Measurements from ENCODE around the gene MECP2.

The MECP2 gene

GRCh38 chrX:154056770-154057241 is 40.7 kb downstream of the MECP2 start:
- no peak overlapping the region for H3K27ac ChIP-seq (ENCODE audit: low read depth, low read length)

GRCh38 chrX:154051201-154051810 is 46.2 kb downstream of the MECP2 start:
- H3K79me2 ChIP-seq (ENCODE audit: insufficient read depth, low read length), result peaks cover 26% of the 10 kb centered on the region; the same call in 1 of the 2 replicates
- H3K27ac ChIP-seq (ENCODE audit: low read depth, low read length), result no peak overlapping the region
- no peak overlapping the region for H3K9ac ChIP-seq (ENCODE audit: low read length)

More at GRCh38 chrX:154056770-154057241, 40.7 kb downstream of the MECP2 start:
- Histone ChIP-seq H3K27me3 (ENCODE audit: low read length) (no peaks in the 10 kb centered on the region), H3K9me2 (replicated peaks; ENCODE audit: insufficient read depth, low read length) (no peaks in the 10 kb centered on the region), H3K36me3 (ENCODE audit: low read length) (no peaks in the 10 kb centered on the region), H2AFZ (ENCODE audit: low read depth, low read length, severe bottlenecking) (no peak overlapping the region), H3K4me2 (ENCODE audit: low read depth, low read length, poor library complexity, severe bottlenecking) (no peak overlapping the region), H3K9me3 (ENCODE audit: insufficient read depth, low read length) (no peaks in the 10 kb centered on the region), H3K4me3 (ENCODE audit: insufficient read depth, low read length, poor library complexity, severe bottlenecking) (no peak overlapping the region), H3K79me2 (ENCODE audit: insufficient read depth, low read length) (peaks cover 55% of the 10 kb centered on the region), H3K9ac (ENCODE audit: low read length) (no peak overlapping the region), H3F3A (ENCODE audit: insufficient read depth) (no peaks in the 10 kb centered on the region), H4K20me1 (ENCODE audit: low read depth, low read length) (no peaks in the 10 kb centered on the region)
- no peak for TF ChIP-seq CTCF (IDR thresholded peaks at IDR 0.05; ENCODE audit: insufficient read depth, low read length, poor library complexity, severe bottlenecking)
- TF ChIP-seq EZH2phosphoT487 (conservative IDR thresholded peaks at IDR 0.05; ENCODE audit: low read length), result no peak

GRCh38 chrX:154050113-154050495 is 47.4 kb downstream of the MECP2 start:
- H3K9me3 ChIP-seq (ENCODE audit: insufficient read depth, low read length), result no peaks in the 10 kb centered on the region
- TF ChIP-seq CTCF (IDR thresholded peaks at IDR 0.05; ENCODE audit: insufficient read depth, low read length, poor library complexity, severe bottlenecking) (no peak), EZH2phosphoT487 (conservative IDR thresholded peaks at IDR 0.05; ENCODE audit: low read length) (no peak)
- no peaks in the 10 kb centered on the region for H4K20me1 ChIP-seq (ENCODE audit: low read depth, low read length)
- no peak overlapping the region for H3K4me2 ChIP-seq (ENCODE audit: low read depth, low read length, poor library complexity, severe bottlenecking)
- H3K79me2 ChIP-seq (ENCODE audit: insufficient read depth, low read length), result peaks cover 23% of the 10 kb centered on the region; the same call in 1 of the 2 replicates
- no peaks in the 10 kb centered on the region for H3F3A ChIP-seq (ENCODE audit: insufficient read depth)
- H3K36me3 ChIP-seq (ENCODE audit: low read length), result no peaks in the 10 kb centered on the region
- no peaks in the 10 kb centered on the region for H3K27me3 ChIP-seq (ENCODE audit: low read length)
- H3K27ac ChIP-seq (ENCODE audit: low read depth, low read length), result no peak overlapping the region
- no peaks in the 10 kb centered on the region for H3K9me2 ChIP-seq (replicated peaks; ENCODE audit: insufficient read depth, low read length)
- no peak overlapping the region for H3K4me3 ChIP-seq (ENCODE audit: insufficient read depth, low read length, poor library complexity, severe bottlenecking)
- H3K9ac ChIP-seq (ENCODE audit: low read length), result no peak overlapping the region
- H2AFZ ChIP-seq (ENCODE audit: low read depth, low read length, severe bottlenecking), result no peak overlapping the region

More at GRCh38 chrX:154051201-154051810, 46.2 kb downstream of the MECP2 start:
- Histone ChIP-seq H3K36me3 (ENCODE audit: low read length) (no peaks in the 10 kb centered on the region), H4K20me1 (ENCODE audit: low read depth, low read length) (no peaks in the 10 kb centered on the region), H3K9me2 (replicated peaks; ENCODE audit: insufficient read depth, low read length) (no peaks in the 10 kb centered on the region), H2AFZ (ENCODE audit: low read depth, low read length, severe bottlenecking) (no peak overlapping the region), H3K27me3 (ENCODE audit: low read length) (no peaks in the 10 kb centered on the region), H3K4me3 (ENCODE audit: insufficient read depth, low read length, poor library complexity, severe bottlenecking) (no peak overlapping the region), H3K4me2 (ENCODE audit: low read depth, low read length, poor library complexity, severe bottlenecking) (no peak overlapping the region), H3K9me3 (ENCODE audit: insufficient read depth, low read length) (no peaks in the 10 kb centered on the region), H3F3A (ENCODE audit: insufficient read depth) (no peaks in the 10 kb centered on the region)
- TF ChIP-seq CTCF (IDR thresholded peaks at IDR 0.05; ENCODE audit: insufficient read depth, low read length, poor library complexity, severe bottlenecking) (peak; percentile 57), EZH2phosphoT487 (conservative IDR thresholded peaks at IDR 0.05; ENCODE audit: low read length) (no peak)
